Right kidney (tissue), 9 donors: Measurements from ENCODE around the gene ATAD3A.
"Not testable (repeated sequence)": the region's sequence is repeated elsewhere in the genome, so short reads cannot be mapped to it uniquely, and the experiment has no call there.

Source experiments
- DNase-seq: peaks from one replicate; pipeline ENCODE4 v3.0.0-alpha.2; 2016
- long read RNA-seq, 8 donors: transcript quantifications; one replicate each; lab custom pipeline, GENCODE V29; 2026

The ATAD3A gene
- long read RNA-seq, donor 1, transcript ATAD3A-203 (16 exons, 2,492 nt): major isoform, 7 of 12 reads
- long read RNA-seq, donor 1, partial matches to known transcripts: 5 of 12 reads
- long read RNA-seq, donor 1, other reads (novel, unspliced or antisense): 0 of 12 reads
- long read RNA-seq, donor 2, partial matches to known transcripts: 0 of 2 reads
- long read RNA-seq, donor 2, other reads (novel, unspliced or antisense): 0 of 2 reads
- long read RNA-seq, donor 3: 0 reads
- long read RNA-seq, donor 4, partial matches to known transcripts: 0 of 2 reads
- long read RNA-seq, donor 4, other reads (novel, unspliced or antisense): 0 of 2 reads
- long read RNA-seq, donor 5, transcript ATAD3A-203 (16 exons, 2,492 nt): major isoform, 7 of 7 reads
- long read RNA-seq, donor 5, partial matches to known transcripts: 0 of 7 reads
- long read RNA-seq, donor 5, other reads (novel, unspliced or antisense): 0 of 7 reads
- long read RNA-seq, donor 6, partial matches to known transcripts: 16 of 20 reads
- long read RNA-seq, donor 6, other reads (novel, unspliced or antisense): 0 of 20 reads
- long read RNA-seq, donor 7, transcript ATAD3A-203 (16 exons, 2,492 nt): major isoform, 7 of 7 reads
- long read RNA-seq, donor 7, partial matches to known transcripts: 0 of 7 reads
- long read RNA-seq, donor 7, other reads (novel, unspliced or antisense): 0 of 7 reads
- long read RNA-seq, donor 8, partial matches to known transcripts: 0 of 4 reads
- long read RNA-seq, donor 8, other reads (novel, unspliced or antisense): 0 of 4 reads

- DNase-seq: peak; percentile 94
These were observed at the start of gene ATAD3A for GRCh38 chr1:1511533-1512285. Gene ATAD3A, plus strand, starts transcription at chr1:1512162. Its CDS starts 107 bp downstream, at chr1:1512269.

- DNase-seq: peak; percentile 37
These were observed 49.5 kb upstream of the ATAD3A start for GRCh38 chr1:1462318-1462966.

GRCh38 chr1:1463312-1463711 lies 48.6 kb upstream of the ATAD3A start:
- DNase-seq: no peak

- DNase-seq: not testable (repeated sequence)
These were observed 43.6 kb upstream of the ATAD3A start for GRCh38 chr1:1468196-1468985.

- no peak for DNase-seq
These were observed 41.2 kb upstream of the ATAD3A start for GRCh38 chr1:1470626-1471388.

- DNase-seq: peak; percentile 80
These were observed 40.4 kb upstream of the ATAD3A start, which contains the start of gene ATAD3B for GRCh38 chr1:1471389-1472052. Gene ATAD3B, plus strand, starts transcription at chr1:1471765. Its CDS starts 120 bp downstream, at chr1:1471885.

GRCh38 chr1:1472053-1472876 lies 39.7 kb upstream of the ATAD3A start:
- not testable (repeated sequence) for DNase-seq

GRCh38 chr1:1476011-1476410 lies 36.0 kb upstream of the ATAD3A start:
- DNase-seq: not testable (repeated sequence)

GRCh38 chr1:1477206-1477605 lies 34.8 kb upstream of the ATAD3A start:
- no peak for DNase-seq

- DNase-seq: no peak
These were observed 32.1 kb upstream of the ATAD3A start for GRCh38 chr1:1479547-1480487.

GRCh38 chr1:1480488-1480867 lies 31.5 kb upstream of the ATAD3A start:
- not testable (repeated sequence) for DNase-seq

GRCh38 chr1:1481811-1482210 lies 30.2 kb upstream of the ATAD3A start:
- not testable (repeated sequence) for DNase-seq

GRCh38 chr1:1482856-1483255 lies 29.1 kb upstream of the ATAD3A start:
- DNase-seq: no peak

- DNase-seq: no peak
These were observed 28.2 kb upstream of the ATAD3A start for GRCh38 chr1:1483714-1484113.

GRCh38 chr1:1484976-1485750 lies 26.8 kb upstream of the ATAD3A start:
- not testable (repeated sequence) for DNase-seq

- DNase-seq: not testable (repeated sequence)
These were observed 26.1 kb upstream of the ATAD3A start for GRCh38 chr1:1485755-1486317.
